ENCODE measurements around the gene ASIP.
"Not testable (repeated sequence)": the region's sequence is repeated elsewhere in the genome, so short reads cannot be mapped to it uniquely, and the experiment has no call there.

Gene ASIP, protein sequence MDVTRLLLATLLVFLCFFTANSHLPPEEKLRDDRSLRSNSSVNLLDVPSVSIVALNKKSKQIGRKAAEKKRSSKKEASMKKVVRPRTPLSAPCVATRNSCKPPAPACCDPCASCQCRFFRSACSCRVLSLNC

DNA sequence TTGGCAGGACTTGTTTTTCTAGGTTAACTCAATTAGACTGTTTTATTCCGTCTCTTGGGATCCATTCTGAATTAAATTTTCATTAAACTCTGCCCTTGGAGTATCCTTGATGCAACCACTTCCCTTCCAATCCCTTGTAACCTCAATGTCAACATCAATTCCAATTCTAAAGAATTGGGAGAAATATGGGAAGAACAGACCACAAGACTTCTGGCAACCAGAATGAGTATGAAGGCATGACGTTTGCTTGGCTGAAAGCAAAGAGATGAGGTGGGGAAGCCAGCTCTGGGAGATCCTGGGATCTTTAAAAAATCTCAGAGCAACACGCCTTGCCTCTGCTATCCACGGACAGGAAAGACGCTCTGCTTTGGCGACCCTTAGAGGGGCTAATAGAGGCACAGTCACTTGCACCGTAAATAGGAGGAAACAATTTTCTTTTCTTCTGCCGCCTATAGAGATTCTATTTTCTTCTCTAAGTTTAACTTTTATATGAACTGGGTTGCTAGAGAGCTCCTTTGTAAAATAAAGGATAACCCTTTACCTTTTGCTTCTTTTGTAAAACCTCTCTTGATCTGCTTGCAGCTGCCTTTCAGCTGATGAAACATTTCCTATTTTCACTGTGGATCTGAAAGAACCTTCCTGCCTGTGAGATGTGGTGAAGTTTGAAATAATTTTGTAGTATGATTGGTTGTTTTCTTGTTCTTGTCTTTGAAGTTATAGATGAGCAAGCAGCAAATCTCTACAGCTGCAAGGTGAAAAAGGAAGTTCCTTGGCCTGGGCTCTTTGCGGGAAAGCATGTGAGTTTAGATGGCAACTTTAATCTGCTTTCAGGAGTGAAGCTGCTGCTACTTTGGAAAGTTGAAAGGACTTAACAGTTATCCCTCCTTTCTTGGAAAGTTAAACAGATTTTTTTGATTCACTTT is at the start of gene ASIP:
Gene ASIP, plus strand, starts transcription at position 731 of the 923 bp plus-strand sequence. CDS start 18,952 bp downstream, outside the sequence.
- no peak for DNase-seq

DNA sequence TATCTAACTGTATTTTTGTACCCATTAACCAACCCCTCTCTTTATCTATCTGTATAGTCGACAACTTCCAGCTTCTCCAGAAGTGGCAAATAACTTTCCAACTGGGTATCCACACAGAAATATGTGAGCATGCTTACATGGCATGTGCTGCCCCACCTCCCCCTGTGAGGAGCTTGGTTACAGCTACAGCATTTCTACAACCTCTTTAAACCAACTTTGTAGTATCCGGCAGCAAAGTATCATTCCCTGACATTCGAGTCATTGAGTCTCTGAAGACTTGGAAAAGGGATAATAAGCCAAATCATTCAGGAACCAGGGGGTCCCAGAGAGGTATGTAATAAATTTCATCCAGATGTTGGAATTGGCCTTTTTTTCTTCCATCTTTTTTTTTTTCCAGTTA is 48.2 kb upstream of the ASIP start:
- DNase-seq, result no peak

DNA sequence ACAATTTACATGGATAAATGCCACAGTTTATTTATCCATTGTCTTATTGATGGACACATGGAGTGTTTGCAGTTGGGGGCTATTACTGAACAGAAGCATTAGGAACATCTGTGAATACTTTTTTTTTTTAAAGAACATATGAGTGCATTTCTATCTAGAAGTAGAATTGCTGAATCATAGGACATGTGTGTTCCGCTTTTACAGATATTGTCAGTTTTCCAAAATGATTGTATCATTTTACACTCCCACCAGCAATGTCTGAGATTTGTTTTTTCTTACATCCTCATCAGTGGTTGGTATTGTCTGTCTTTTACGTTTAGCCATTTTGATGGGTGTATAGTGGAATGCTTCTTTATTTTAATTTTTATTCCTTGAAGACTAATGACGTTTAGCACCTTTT is 42.0 kb upstream of the ASIP start:
- no peak for DNase-seq

DNA sequence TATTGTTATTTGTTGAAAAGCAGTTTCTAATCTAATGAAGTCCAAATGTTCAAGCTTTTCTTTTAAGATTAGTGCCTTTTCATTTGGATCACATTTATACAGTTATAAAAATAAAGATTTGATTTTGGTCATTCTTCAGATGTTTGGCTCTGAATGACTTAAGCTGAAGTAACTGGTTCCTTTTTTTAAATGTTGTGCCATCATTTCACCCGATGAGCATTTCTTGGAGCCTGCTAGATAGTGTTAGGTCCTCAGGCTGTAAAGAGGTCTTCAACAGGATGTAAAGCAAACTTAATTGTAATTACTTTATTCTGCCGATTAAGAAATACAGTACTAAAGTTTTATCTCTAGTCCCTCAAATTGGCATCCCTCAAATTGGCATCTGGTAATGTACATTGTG is 41.2 kb upstream of the ASIP start:
- no peak for DNase-seq

DNA sequence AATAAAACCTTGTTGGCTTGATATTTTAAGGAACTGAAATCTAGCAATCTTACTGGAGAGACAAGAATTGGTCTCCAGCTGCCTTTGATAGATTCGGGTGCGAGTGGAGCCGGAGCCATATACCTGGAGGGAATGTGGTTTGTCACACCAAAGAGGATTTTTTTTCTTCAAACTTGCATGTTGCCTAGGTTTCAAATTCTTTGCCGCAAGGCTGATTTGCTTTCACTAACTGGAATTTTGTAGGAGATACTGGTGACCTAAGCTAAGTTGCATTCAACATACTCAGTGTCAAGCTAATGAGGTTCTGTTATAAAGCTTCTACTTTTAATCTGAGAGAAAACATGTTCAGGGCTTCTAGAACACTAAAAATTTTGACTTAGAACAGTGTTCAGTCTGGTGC is 39.7 kb upstream of the ASIP start:
- DNase-seq, result no peak

DNA sequence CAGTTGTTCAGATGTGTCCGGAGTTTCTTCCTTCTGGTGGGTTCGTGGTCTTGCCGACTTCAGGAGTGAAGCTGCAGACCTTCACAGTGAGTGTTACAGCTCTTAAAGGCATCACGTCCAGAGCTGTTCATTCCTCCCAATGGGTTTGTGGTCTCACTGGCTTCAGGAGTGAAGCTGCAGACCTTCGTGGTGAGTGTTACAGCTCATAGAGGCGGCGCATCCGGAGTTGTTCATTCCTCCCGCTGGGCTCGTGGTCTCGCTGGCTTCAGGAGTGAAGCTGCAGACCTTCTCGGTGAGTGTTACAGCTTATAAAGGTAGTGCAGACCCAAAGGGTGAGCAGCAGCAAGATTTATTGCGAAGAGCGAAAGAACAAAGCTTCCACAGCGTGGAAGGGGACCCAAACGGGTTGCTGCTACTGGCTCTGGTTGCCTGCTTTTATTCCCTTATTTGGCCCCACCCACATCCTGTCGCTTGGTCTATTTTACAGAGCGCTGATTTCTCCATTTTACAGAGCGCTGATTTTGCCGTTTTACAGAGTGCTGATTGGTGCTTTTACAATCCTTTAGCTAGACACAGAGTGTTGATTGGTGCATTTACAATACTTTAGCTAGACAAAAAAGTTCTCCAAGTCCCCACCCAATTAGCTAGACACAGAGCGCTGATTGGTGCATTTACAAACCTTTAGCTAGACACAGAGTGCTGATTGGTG is 35.9 kb upstream of the ASIP start:
- not testable (repeated sequence) for DNase-seq

DNA sequence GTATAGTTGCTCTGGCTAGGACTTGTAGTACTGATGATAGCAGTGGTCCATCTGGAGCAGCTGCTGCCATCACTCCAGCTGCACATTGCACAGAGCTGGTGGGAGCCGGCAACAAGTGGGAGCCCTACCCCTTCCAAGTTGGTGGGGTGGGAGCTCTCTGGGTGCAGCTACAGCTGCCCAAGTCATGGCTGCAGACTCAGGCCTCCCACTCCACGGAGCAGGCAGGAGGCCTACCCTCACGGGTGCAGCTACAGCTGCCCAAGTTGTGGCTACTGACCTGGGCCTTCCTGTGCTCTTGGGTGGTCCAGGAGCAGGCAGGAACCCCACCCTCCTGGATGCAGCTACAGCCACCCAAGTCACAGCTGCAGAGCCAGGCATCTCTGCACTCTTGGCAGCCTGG is 32.1 kb upstream of the ASIP start:
- DNase-seq, result no peak

DNA sequence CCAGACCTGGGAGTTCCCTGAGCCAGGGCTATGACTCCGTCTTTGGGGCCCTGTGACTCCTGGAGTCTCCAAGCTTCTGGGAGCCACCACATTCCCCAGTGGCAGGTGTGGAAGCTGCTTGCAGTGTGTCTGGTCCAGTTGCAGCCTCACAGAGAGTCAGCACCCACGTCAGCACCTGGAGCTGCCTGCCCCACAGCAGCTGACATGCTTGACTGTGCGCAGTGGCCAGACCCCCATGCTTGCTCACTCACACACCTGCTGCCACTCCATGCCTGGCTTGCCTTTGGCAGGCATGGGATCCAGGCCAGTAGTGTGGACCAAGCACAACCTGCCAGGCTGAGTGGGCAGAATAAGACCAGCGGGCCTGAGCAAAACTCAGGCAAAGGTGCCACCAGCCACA is 31.0 kb upstream of the ASIP start:
- no peak for DNase-seq

DNA sequence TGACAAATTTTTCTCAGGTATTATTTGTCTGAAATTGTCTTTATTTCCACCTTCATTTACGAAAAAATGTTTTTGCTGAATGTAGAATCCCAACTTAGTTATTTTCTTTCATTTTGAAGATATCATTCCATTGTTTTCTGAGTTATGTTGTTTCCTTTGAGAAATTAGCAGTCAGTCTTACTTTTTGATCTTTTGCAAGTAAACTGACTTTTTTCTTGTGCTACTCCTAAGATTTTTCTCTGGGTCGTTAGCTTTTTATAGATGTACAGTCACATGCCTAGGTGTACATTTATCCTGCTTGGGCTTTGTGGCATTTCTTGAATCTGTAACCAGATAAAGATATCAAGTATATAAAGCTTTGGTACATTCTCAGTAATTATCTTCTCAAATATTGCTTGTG is 29.6 kb upstream of the ASIP start:
- DNase-seq, result no peak

DNA sequence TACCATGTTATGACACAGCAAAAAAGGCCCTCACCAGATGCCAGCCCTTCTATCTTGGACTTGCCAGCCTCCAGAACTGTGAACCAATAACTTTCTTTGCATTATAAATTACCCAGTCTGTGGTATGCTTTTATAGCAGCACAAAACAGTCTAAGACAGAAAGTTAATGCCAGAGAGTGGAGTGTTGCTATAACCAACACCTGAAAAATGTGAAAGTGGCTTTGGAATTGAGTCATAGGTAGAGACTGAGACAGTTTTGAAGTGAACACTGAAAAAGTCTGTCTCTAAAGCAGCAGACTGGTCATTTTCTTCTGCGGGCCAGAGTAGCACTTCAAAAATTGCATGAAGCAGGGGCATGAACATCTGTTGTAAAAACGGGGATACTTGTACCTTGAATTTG is 28.0 kb upstream of the ASIP start:
- no peak for DNase-seq

DNA sequence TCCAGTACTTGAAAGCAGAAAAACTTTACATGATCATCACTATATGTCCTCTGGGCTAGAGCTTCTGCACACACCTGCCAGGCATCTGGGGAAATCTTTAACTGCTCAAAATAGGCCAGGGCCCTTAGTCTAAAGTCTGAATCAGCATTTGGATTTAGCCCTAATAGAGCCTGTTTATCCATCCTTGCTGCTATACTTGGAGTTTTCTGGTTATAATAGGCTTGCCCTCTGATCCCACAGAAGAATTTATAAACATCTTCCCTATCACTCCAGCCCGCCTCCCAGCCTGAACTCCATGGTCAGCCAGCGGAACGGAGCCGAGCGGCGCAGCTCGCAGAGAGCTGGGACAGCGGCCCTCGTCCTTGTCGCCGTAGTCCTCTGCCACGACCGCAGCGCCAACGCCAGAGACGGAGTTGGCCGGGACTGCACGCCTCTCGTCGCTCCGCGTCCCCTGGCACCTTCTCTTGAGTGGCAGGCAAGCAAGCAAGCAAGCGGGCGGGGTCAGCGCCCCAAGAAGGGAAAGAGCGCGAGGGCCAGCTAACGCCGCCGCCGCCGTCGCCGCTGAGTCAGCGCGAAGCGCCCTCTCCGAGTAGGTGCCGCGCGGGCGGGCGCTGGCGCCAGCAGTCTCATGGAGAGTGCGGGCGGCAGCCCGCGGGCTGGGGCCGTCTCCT is 25.4 kb upstream of the ASIP start:
- DNase-seq, result peak; percentile 50

DNA sequence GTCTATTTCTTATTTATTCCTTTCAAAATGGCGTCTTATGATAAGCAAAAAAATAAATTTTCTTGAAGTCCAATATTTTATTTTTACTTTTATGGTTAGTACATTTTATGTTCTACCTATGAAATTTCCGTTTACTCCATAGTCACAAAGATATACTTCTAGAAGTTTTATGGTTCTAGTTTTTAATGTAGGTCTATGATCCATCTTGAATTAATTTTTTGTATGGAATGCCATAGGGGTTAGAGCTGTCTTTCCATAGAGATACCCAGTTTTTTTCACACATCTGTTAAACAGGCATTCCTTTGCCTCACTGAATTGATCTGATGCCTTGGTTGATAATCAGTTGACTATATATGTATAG is 24.9 kb upstream of the ASIP start:
- DNase-seq, result no peak

DNA sequence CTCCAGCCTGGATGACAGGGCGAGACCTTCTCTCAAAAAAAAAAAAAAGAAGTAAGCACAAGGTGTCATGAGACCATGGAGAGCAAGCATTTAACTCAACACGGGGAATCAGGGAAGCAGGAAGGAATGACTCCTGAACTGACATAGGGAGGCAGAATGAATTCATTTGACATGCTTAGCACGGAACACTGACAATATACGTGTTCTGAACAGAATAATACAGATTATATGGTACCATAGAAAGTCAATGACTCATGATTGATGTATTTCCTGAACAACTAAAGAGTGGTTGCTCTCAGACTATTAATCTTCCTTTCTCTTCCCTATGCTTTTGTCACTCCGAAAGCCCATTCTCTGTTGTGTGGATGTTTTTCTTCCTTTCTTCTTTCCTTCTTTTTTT is 20.7 kb upstream of the ASIP start:
- no peak for DNase-seq

DNA sequence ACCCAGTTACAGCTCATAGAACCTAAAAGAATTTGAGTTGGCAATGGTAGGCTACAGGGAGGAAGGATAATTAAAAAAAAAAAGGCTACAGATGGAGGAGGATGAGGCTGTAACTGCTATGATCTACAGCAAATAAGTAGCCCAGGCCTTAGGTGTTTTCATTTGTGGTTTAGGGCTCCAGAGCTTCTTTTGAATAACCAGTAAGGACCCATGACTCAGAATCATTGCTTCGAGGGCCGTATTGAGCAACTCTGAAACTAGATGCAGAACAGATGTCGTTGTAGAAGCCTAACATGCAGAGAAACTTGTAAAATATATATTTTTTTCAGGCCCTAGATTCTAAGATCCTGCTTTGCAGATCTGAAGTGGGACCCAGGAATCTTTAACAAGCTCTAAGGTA is 19.0 kb upstream of the ASIP start:
- no peak for DNase-seq

DNA sequence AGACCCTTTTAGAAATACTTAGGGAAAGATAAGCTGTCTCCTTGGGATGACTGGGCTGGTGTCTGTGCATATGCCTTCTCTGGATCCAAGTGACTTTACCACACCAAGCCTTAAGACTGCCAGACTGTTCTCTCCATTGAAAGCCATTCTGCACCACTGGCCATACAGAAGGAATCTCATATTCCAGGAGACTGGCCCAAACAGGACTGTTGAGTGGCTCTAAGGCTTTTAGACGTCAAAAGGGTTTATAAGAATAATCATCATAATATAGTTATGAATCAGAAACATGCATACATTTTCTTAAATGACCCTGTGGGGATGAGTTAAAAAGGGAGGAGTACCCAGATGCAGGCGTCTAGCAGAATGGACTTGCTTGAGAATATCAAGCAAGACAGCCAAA is 17.0 kb upstream of the ASIP start:
- not testable (repeated sequence) for DNase-seq

DNA sequence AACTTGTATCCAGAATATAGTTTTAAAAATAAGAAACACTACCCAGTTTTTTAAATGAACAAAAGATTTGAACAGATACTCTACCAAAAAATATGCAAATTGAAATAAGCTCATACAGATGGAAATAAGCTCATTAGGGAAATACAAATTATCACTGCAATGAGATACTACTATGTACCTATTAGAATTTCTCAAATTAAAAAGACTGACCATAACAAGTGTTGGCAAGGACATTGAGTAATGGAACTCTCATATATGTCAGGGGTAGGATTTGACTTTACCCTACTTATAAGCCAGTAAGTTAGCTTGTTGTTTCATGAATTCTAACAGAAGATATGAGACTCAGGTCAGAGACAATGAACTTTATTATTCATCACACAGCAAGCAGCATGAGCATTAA is 9.6 kb upstream of the ASIP start:
- DNase-seq, result no peak

DNA sequence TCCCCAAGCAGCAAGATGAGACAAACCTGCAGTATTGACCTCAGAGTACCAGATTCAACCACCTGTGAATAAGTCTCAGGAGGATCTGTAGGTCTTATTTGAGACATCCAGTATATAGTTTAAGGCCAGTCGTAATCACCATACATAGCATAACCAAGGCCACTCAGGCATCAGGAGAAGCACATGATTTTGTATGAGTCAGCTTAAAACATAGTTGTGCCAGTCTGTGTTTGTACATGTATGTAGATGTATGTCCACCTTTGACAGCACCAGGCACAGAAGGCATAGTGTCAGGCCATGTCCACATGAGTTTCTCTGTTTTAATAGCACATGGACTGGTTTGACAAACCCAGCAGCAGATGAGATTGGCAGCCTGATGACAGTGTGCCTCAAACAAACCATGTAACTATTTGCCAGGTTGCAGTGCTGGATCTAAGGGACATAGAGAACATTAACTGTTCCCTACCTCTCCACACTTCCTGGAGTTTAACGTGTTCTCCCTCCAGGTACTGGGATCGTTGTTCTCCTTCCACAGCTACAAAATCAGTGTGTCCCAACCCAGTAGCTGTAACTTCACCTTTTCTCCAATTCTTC is 8.6 kb upstream of the ASIP start:
- DNase-seq, result no peak

DNA sequence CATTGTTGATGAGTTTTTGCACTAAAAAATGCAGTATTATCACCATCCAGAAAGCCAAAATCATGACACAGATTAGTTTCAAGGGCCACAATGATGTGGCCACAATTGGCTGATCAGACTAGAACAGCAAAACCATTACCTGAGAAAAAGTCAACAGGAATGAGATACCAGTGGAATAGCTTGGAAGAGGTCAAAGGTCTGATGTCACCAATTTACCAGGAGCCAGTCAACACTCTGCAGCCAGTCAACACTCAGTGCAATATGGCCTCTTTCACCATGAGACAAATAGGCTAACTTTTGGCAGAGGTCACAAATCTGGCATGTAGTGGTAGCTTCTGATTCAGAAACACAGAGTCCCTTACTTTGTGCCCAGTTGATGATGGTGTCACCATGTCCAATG is 7.5 kb upstream of the ASIP start:
- DNase-seq, result no peak

DNA sequence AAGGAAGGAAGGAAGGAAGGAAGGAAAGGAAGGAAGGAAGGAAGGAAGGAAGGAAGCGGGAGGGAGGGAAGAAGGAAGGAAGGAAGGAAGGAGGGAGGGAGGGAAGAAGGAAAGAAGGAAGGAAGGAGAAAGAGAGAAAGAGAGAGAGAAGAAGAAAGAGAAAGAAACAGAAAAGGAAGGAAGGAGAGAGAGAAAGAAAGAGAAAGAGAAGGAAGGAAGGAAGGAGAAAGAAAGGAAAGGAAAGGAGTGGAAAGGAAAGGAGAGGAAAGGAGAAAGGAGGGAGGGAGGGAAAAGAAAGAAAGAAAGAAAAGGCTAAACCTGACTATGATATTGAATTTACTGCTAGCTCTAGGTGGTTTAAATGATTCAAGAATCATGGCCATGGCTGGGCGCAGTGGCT is 5.3 kb upstream of the ASIP start:
- DNase-seq, result no peak

DNA sequence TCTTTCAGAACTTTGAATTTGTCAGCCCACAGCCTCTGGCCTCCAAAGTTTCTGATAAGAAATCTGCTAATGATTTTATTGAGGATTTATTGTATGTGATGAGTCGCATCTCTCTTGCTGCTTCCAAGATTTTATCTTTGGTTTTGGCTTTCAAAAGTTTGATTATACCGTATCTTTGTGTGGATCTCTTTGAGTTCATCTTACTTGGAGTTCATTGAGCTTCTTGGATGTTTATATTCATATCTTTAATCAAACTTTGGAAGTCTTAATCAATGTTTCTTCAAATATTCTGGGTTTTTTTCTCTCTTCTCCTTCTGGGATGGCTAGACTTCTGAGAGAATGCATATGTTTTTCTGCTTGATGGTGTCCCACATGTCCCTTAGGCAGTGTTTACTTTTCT is 3.3 kb upstream of the ASIP start:
- DNase-seq, result no peak

DNA sequence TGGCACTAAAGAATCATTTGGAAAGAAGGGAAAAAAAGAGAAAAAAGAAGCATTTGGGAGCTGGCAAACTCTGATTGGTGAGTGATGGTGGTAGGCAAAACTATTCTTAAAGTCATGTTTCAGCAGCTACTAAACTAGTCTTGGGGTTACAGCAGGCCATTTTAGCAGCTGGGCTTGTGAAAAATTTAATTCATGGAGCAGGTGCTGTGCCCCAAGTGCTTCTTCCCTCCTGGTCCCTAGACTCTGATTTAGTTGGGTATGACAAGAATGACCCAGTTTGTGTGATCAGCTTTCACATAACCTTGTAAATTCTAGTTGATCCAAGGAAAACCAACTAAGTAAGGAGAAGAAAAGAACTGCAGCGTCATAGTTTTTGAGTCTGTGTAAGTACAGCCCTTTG is 1.1 kb upstream of the ASIP start:
- no peak for DNase-seq

DNA sequence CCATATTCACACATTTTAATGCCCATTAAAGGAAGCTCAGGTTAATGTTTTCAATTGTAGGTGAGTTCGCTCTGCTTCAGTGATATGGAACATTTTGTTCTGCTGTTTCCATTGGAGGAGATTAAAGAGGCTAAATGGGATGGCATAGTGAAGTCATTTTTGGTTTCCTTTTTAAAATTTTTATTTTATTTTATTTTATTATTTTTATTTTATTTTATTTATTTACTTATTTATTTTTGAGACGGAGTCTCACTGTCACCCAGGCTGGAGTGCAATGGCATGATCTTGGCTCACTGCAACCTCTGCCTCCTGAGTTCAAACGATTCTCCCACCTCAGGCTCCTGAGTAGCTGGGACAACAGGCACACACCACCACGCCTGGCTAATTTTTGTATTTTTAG is 792 bp downstream of the ASIP start:
- not testable (repeated sequence) for DNase-seq

DNA sequence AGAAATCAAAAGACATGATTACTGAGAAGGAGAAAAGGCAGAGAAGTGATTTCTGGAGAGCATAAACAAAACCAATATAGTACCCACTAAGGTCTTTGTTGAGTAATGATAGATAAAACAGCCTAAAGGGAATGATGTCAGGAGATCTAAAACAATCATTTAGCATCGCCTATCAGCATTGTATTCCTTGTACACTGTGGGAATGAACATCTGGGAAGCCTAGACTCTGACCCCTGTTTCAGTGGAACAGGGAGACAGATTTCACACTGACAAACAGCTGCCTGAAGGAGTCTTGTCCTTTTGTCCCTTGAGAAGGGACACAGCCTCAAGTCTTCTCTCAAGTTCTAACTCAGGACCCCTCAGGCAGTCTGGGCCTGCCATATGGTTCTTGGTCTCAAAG is 1.7 kb downstream of the ASIP start:
- DNase-seq, result no peak
